ENCODE measurements around the gene ZBED4.

DNA sequence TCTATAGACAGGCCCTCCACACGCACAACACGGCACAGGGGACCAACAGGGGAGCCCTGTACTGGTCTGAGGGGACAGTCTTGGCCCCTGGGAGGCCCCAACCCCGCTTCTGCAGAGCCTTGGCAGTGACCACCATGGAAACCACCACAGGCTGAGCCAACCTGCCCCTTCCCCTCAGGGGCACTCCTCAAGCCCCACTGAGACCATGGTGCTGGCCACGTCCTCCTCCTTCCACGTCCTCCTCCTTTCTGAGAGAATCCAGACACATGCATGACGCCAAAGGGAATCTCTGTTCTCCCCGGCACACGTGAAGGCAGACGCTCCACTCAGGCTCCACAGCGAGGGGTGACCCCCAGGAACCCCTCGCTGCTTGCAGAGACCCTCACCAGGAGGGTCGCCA is 28.7 kb upstream of the ZBED4 start:
- TF ChIP-seq, protein P1, sequence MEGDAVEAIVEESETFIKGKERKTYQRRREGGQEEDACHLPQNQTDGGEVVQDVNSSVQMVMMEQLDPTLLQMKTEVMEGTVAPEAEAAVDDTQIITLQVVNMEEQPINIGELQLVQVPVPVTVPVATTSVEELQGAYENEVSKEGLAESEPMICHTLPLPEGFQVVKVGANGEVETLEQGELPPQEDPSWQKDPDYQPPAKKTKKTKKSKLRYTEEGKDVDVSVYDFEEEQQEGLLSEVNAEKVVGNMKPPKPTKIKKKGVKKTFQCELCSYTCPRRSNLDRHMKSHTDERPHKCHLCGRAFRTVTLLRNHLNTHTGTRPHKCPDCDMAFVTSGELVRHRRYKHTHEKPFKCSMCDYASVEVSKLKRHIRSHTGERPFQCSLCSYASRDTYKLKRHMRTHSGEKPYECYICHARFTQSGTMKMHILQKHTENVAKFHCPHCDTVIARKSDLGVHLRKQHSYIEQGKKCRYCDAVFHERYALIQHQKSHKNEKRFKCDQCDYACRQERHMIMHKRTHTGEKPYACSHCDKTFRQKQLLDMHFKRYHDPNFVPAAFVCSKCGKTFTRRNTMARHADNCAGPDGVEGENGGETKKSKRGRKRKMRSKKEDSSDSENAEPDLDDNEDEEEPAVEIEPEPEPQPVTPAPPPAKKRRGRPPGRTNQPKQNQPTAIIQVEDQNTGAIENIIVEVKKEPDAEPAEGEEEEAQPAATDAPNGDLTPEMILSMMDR (IDR thresholded peaks at IDR 0.05; ENCODE audit: low read length), result no peak
- no peak for TF ChIP-seq EZH2 (IDR thresholded peaks at IDR 0.05; ENCODE audit: borderline replicate concordance, low read length)

Data from OCI-LY1 (cell line).